Activated CD4-positive, alpha-beta T cell treated with anti-CD3 and anti-CD28 coated beads, Interleukin-2, amount 50 U/mL, for 1 hour (primary cell): ENCODE data around the gene LMTK3.

ENCODE experiments used
- DNase-seq: peaks from one replicate; pipeline ENCODE4 v3.0.0-alpha.2; 2020

The LMTK3 gene

GRCh38 chr19:48468772-48469288 lies 42.8 kb downstream of the LMTK3 start:
- DNase-seq: peak; percentile 99

- DNase-seq: no peak
Observed at GRCh38 chr19:48466561-48467325, 44.9 kb downstream of the LMTK3 start.

GRCh38 chr19:48465215-48465614 lies 46.4 kb downstream of the LMTK3 start:
- no peak for DNase-seq

GRCh38 chr19:48461982-48462655 lies 49.5 kb downstream of the LMTK3 start:
- no peak for DNase-seq

- no peak for DNase-seq
Observed at GRCh38 chr19:48461651-48461981, 50.0 kb downstream of the LMTK3 start.

- DNase-seq: no peak
Observed at GRCh38 chr19:48458016-48458415, 53.6 kb downstream of the LMTK3 start.

- no peak for DNase-seq
Observed at GRCh38 chr19:48456864-48457263, 54.8 kb downstream of the LMTK3 start.

GRCh38 chr19:48455908-48456562 lies 55.6 kb downstream of the LMTK3 start:
- no peak for DNase-seq

GRCh38 chr19:48455171-48455907 lies 56.3 kb downstream of the LMTK3 start, which contains the start of gene KCNJ14:
Gene KCNJ14 (plus strand): TSS chr19:48455574. CDS start chr19:48461725, 6,151 bp downstream.
- DNase-seq: no peak

GRCh38 chr19:48454150-48454730 lies 57.4 kb downstream of the LMTK3 start:
- DNase-seq: no peak

- DNase-seq: no peak
Observed at GRCh38 chr19:48452289-48453190, 59.1 kb downstream of the LMTK3 start.

GRCh38 chr19:48451624-48452023 lies 60.0 kb downstream of the LMTK3 start:
- DNase-seq: no peak

GRCh38 chr19:48450863-48451262 lies 60.8 kb downstream of the LMTK3 start:
- DNase-seq: no peak

GRCh38 chr19:48450441-48450840 lies 61.2 kb downstream of the LMTK3 start:
- DNase-seq: no peak

- no peak for DNase-seq
Observed at GRCh38 chr19:48448563-48448962, 63.1 kb downstream of the LMTK3 start.

GRCh38 chr19:48446579-48446978 lies 65.1 kb downstream of the LMTK3 start:
- no peak for DNase-seq

GRCh38 chr19:48445606-48446481 lies 65.8 kb downstream of the LMTK3 start, which contains the start of gene GRWD1:
Gene GRWD1 (plus strand): TSS chr19:48445983. CDS start chr19:48446006, 23 bp downstream.
- DNase-seq: peak; percentile 92

GRCh38 chr19:48445256-48445605 lies 66.4 kb downstream of the LMTK3 start:
- DNase-seq: no peak

- DNase-seq: no peak
Observed at GRCh38 chr19:48444936-48445200, 66.8 kb downstream of the LMTK3 start.

- DNase-seq: no peak
Observed at GRCh38 chr19:48444129-48444935, 67.3 kb downstream of the LMTK3 start.
